Suprapubic skin (tissue), 4 donors: ENCODE data around the gene FOXK2. TPM values are rescaled to one million over a fixed set of nuclear protein-coding genes. Genes with fewer than 3 reads are reported as not detected.

Experiments used
- DNase-seq, 2 donors: peaks; one replicate each; pipeline ENCODE4 v3.0.0-alpha.2; 2019; ENCODE audit warnings: low spot score in 2 of 2
- H3K27ac ChIP-seq: fragments of 200-600 bp; sonication (generic); one replicate; pipeline ENCODE4 v1.5.1; 2019
- H3K27me3 ChIP-seq: fragments of 200-600 bp; sonication (generic); one replicate; pipeline ENCODE4 v1.5.1; 2019
- H3K36me3 ChIP-seq: fragments of 200-600 bp; sonication (generic); one replicate; pipeline ENCODE4 v1.5.1; 2019
- H3K4me1 ChIP-seq: fragments of 200-600 bp; sonication (generic); one replicate; pipeline ENCODE4 v1.5.1; 2019
- H3K4me3 ChIP-seq: fragments of 200-600 bp; sonication (generic); one replicate; pipeline ENCODE4 v1.5.1; 2019; ENCODE audit warnings: mild to moderate bottlenecking
- H3K9me3 ChIP-seq: fragments of 200-600 bp; sonication (generic); one replicate; pipeline ENCODE4 v1.5.1; 2019
- CTCF ChIP-seq, 2 donors: fragments of 200-600 bp in 1 of 2; fragments of 450-650 bp in 1 of 2; sonication (generic) in 1 of 2; IDR thresholded peaks; one replicate each; pipeline ENCODE4 v1.5.1; 2016 to 2019; ENCODE audit warnings: antibody characterized with exemption in 2 of 2, mild to moderate bottlenecking in 1 of 2, moderate library complexity in 1 of 2
- EP300 ChIP-seq: sonication (generic); formaldehyde crosslinking; IDR thresholded peaks from one replicate; pipeline ENCODE4 v1.6.1; 2017; ENCODE audit warnings: antibody characterized with exemption
- POLR2A ChIP-seq, 2 donors: fragments of 450-650 bp; IDR thresholded peaks; one replicate each; pipeline ENCODE4 v1.6.1; 2017; ENCODE audit warnings: antibody characterized with exemption in 2 of 2, mild to moderate bottlenecking in 2 of 2, moderate library complexity in 2 of 2
- POLR2AphosphoS5 ChIP-seq, 3 donors: sonication (generic); formaldehyde crosslinking; IDR thresholded peaks; one replicate each; pipeline ENCODE4 v1.6.1; 2017; ENCODE audit warnings: antibody characterized with exemption in 3 of 3
- WGBS: methylation state at CpG from one replicate; pipeline ENCODE4 v1.1.5; 2018; 5-methylcytosine and 5-hydroxymethylcytosine counted together
- total RNA-seq, 4 donors: library from RNA; depleted of rRNA; stranded (reverse); fragments of >200 nt; gene quantifications; one replicate each; pipeline ENCODE4 v1.1.0, GENCODE V29; 2016

Gene FOXK2
- total RNA-seq, 4 donors from 2014 or later, result 62.7 to 94.5 (median 78.4) TPM

GRCh38 chr17:82486231-82487094, 33.1 kb upstream of the FOXK2 start:
- 68% methylated on average over 9 of the region's 13 CpGs for WGBS
- peaks cover 71% of the 10 kb centered on the region for H3K36me3 ChIP-seq

GRCh38 chr17:82487910-82488309, 31.6 kb upstream of the FOXK2 start:
- peak overlapping the region; percentile 42 for H3K27ac ChIP-seq
- TF ChIP-seq CTCF (IDR thresholded peaks at IDR 0.05) (no peak), POLR2AphosphoS5 (IDR thresholded peaks at IDR 0.05) (no peak), EP300 (no peak), POLR2A (IDR thresholded peaks at IDR 0.05) (no peak)
- DNase-seq, result no peak
- H3K36me3 ChIP-seq, result peaks cover 57% of the 10 kb centered on the region
- H3K9me3 ChIP-seq, result no peaks in the 10 kb centered on the region
- H3K27me3 ChIP-seq, result no peaks in the 10 kb centered on the region
- peaks cover 8% of the 10 kb centered on the region for H3K4me1 ChIP-seq
- no peak overlapping the region for H3K4me3 ChIP-seq
- WGBS, result 77% methylated on average over 12 of the region's 14 CpGs

More at GRCh38 chr17:82486231-82487094, 33.1 kb upstream of the FOXK2 start:
- Histone ChIP-seq H3K27me3 (no peaks in the 10 kb centered on the region), H3K4me3 (no peak overlapping the region), H3K27ac (no peak overlapping the region), H3K9me3 (no peaks in the 10 kb centered on the region), H3K4me1 (peaks cover 6% of the 10 kb centered on the region)
- no peak for DNase-seq
- TF ChIP-seq POLR2AphosphoS5 (IDR thresholded peaks at IDR 0.05) (no peak), EP300 (no peak), CTCF (IDR thresholded peaks at IDR 0.05) (no peak), POLR2A (IDR thresholded peaks at IDR 0.05) (no peak)

- H3K27me3 ChIP-seq, result no peaks in the 10 kb centered on the region
- no peak for TF ChIP-seq POLR2A (IDR thresholded peaks at IDR 0.05)
- no peak for TF ChIP-seq CTCF (IDR thresholded peaks at IDR 0.05)
- TF ChIP-seq EP300, result no peak
- no peak for TF ChIP-seq POLR2AphosphoS5 (IDR thresholded peaks at IDR 0.05)
- peak in 1 of 2 donors; percentile 87 for DNase-seq
- H3K36me3 ChIP-seq, result peaks cover 44% of the 10 kb centered on the region
- no peak overlapping the region for H3K4me3 ChIP-seq
- 33% methylated on average over 8 of the region's 8 CpGs for WGBS
- H3K9me3 ChIP-seq, result no peaks in the 10 kb centered on the region
- peaks cover 19% of the 10 kb centered on the region for H3K4me1 ChIP-seq
- H3K27ac ChIP-seq, result peak overlapping the region; percentile 57
These were observed 30.4 kb upstream of the FOXK2 start for GRCh38 chr17:82489117-82489516.

- TF ChIP-seq POLR2AphosphoS5 (IDR thresholded peaks at IDR 0.05) (no peak), POLR2A (IDR thresholded peaks at IDR 0.05) (no peak), CTCF (IDR thresholded peaks at IDR 0.05) (no peak), EP300 (no peak)
- no peak overlapping the region for H3K4me3 ChIP-seq
- peaks cover 25% of the 10 kb centered on the region for H3K4me1 ChIP-seq
- H3K27me3 ChIP-seq, result no peaks in the 10 kb centered on the region
- peak overlapping the region; percentile 57 for H3K27ac ChIP-seq
- no peaks in the 10 kb centered on the region for H3K9me3 ChIP-seq
- no peak for DNase-seq
- H3K36me3 ChIP-seq, result peaks cover 36% of the 10 kb centered on the region
- WGBS, result 79% methylated on average over 21 of the region's 21 CpGs
These were observed 29.6 kb upstream of the FOXK2 start for GRCh38 chr17:82489851-82490511.

- no peaks in the 10 kb centered on the region for H3K9me3 ChIP-seq
- H3K27me3 ChIP-seq, result no peaks in the 10 kb centered on the region
- TF ChIP-seq CTCF (IDR thresholded peaks at IDR 0.05) (no peak), EP300 (no peak), POLR2A (IDR thresholded peaks at IDR 0.05) (no peak), POLR2AphosphoS5 (IDR thresholded peaks at IDR 0.05) (no peak)
- WGBS, result 89% methylated on average over 21 of the region's 25 CpGs
- no peak for DNase-seq
- H3K36me3 ChIP-seq, result peaks cover 29% of the 10 kb centered on the region
- no peak overlapping the region for H3K27ac ChIP-seq
- H3K4me3 ChIP-seq, result no peak overlapping the region
- H3K4me1 ChIP-seq, result peaks cover 32% of the 10 kb centered on the region
These were observed 28.9 kb upstream of the FOXK2 start for GRCh38 chr17:82490512-82491195.
